GM19372 (cell line): Measurements from ENCODE around the gene CLCNKB.

Experiments used
- ATAC-seq: cut with Tn5 transposase; IDR thresholded peaks from one replicate; pipeline ENCODE4 v1.9.1; 2021; ENCODE audit warnings: mild to moderate bottlenecking, low read depth, moderate library complexity; ENCODE audit not compliant: unreplicated experiment

Gene CLCNKB

GRCh38 chr1:16072616-16073484 lies 29.3 kb downstream of the CLCNKB start:
- ATAC-seq = no peak

- no peak for ATAC-seq
Observed at GRCh38 chr1:16073490-16074119, 30.0 kb downstream of the CLCNKB start, which contains the start of gene FAM131C. FAM131C (minus strand) TSS chr1:16073651; CDS start chr1:16073442, 209 bp downstream.

GRCh38 chr1:16074217-16074616 lies 30.6 kb downstream of the CLCNKB start:
- ATAC-seq = no peak

- no peak for ATAC-seq
Observed at GRCh38 chr1:16075337-16076030, 31.9 kb downstream of the CLCNKB start.

DNA sequence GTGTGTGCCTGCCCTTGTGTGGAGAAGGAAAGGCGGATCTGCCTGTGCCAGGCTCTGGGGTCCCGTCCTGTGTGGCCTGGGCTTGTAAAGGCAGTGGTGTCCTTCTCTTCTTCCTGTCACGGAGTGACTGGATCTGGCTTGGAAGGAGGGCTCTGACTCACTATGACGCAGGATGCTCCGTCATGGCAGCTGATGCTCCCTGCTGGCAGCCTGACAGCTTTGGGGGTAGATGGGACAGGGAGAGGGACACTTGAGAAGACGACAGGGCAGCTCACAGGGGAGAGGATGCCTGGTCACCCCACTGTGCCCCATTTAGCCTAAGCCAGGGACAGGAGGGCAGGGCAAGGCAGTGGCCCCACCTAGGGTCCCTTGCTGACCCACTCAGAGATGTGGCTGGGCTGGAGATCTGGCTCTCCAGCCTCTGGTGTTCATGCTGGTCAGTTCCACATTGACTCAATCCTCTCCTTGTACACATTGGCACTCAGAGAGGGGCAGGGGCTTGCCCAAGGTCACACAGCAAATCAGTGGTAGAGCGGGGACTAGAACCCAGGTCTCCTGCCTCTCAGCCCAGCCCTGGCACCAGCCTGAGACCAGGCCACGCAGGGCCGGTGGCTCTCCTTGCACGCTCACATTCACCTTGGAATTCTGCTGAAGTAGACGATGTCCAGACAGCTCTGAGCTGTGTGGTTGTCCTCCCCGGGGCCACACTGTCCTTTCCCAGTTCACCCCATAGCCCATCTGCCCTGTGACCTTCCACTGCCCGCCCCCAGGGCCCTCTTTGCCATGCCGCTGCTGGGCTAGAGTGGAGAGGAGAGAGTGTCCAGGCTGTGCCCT lies 32.7 kb downstream of the CLCNKB start:
- no peak for ATAC-seq

DNA sequence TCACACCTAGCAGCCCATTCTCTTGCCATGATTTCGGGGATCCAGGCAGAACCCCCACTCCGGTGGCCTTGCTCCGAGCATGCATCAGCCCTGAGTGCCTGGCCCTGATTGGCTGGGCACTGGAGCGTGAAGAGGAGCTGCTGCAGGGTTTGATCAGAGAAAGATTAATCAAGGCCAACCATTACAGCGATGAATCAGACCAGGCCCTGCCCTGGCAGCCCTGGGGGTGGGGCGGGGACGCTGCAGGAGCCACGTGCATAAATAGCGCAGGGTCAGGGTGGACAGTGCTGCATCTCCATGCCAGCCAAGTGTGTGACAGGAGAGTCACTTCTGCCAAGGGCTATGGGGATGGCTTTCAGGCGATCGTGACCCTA lies 33.3 kb downstream of the CLCNKB start:
- no peak for ATAC-seq

DNA sequence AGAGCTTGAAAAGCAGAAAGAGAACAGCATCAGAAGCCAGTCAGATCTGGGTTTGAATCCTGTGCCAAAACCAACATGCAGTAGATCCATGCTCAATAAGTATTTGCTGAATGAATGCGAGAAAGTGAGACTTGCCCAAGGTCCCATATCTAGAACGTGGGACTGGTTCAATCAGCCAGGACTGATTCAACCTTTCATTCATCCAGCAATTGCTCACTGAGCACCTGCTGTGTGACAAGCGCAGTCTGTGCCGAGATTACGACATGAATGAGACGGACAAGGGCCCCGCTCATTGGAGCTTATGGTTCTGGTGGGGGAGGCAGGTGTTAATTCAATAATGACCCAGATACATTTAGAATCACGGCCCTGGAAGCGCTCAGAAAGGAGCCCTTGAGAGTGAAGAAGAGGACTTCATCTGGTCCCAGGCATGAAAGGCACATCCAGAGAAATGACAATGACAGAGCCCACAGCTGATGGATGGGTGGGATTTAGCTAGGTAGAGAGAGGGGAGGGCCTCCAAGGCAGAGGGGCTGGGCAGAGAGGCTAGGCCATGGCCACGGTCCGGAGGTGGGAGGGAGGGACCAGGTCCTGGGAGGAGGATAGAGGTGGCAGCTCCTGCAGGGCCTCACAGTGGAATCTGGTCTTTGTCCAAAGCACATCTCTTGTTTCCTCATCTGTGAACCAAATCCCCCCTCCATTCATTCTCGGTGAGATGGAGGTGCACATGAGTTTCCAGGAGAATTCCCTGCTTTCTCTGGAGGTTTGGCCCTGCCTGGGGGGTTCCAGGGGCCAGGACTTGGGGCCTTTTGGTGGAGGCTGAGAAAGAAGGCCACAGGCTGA lies 34.0 kb downstream of the CLCNKB start:
- no peak for ATAC-seq

GRCh38 chr1:16078925-16079656 lies 35.5 kb downstream of the CLCNKB start:
- ATAC-seq = no peak

DNA sequence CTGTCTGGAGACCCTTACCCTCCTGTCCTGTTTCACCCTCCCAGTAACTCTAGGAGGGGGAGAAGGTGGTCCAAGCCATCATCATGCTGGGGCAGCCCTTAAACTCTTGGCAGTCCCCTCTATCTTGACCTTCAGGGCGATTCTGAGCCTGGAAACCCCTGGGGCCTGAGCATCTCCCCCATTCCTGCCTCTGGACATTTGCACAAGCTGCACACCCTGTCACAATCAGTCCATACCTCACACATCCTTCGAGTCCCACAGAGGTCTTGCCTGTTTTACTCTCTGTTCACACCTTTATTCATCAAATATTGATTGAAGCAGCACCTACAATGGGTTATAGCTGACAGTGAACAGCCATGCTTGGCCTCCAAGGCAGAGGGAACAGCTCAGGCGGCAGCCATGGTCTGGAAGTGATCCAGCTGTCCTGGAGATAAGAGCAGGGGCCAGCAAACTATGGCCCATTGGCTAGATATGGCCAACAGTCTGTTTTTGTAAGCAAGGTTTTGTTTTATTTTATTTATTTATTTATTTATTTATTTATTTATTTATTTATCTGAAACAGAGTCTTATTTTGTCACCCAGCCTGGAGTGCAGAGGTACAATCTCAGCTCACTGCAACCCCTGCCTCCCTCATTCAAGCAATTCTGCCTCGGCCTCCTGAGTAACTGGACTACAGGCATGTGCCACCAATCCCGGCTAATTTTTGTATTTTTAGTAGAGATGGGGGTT lies 37.0 kb downstream of the CLCNKB start:
- no peak for ATAC-seq

DNA sequence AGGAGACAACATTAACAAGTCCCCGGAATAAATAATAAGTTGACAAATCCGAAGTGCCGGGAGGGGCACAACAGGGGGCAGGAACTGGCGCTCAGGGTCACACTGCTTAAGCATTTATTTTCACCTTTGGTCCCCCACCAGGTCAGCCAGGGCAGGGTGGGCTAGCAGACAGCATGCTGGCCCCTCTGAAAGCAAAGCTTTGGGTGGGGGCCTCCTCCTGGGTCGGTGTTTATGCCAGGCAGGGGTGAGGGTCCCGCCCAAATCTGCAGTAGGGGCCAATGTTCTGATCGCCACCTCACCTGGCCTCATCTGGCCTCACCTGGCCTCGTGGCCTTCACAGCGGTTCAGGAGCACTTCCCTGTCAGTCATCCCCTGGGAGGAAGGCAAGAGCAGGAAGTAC lies 38.1 kb downstream of the CLCNKB start:
- ATAC-seq = no peak

- ATAC-seq = no peak
Observed at GRCh38 chr1:16082283-16083038, 38.9 kb downstream of the CLCNKB start.

DNA sequence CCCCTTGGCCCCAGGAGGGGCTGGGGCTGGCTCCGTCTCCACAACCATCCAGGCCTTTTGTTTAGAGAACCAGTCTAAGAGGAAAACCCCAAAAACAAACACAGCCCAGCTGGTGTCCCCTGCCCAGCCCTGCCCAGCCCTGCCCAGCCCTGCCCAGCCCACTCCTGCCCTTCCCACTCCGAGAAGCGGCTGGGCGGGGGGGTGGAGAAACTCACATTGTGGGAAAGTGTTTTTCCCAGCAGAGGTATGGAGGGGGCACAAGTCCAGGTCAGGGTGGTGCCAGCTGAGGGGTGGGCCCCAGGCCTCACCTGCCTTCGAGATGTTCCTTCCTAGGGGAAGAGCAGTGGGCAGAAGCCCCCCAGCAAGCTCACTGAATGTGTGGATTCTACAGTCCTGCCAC lies 39.9 kb downstream of the CLCNKB start:
- ATAC-seq = no peak

- no peak for ATAC-seq
Observed at GRCh38 chr1:16085522-16085921, 41.9 kb downstream of the CLCNKB start.

GRCh38 chr1:16087733-16088132 lies 44.2 kb downstream of the CLCNKB start:
- ATAC-seq = no peak

GRCh38 chr1:16088351-16088911 lies 44.8 kb downstream of the CLCNKB start:
- no peak for ATAC-seq

DNA sequence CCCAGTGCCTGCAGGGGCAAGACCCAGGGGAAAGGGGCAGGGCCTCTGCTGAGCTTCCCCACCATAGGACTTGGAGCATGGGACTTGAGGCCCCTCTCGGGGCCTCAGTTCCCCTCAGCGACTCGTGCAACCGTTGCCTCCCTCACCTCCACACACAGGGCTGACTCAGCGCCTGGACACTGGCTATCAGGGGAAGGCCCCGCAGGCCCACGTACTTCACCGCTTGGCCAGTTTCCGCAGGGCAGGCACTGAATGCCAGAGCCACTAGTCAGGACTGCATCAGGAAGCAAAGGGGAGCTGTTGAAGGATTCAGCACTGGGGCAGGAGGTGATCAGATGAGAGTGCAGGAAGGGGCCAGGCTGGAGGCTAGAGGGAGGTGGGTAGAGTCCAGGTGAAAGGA lies 45.4 kb downstream of the CLCNKB start:
- no peak for ATAC-seq

DNA sequence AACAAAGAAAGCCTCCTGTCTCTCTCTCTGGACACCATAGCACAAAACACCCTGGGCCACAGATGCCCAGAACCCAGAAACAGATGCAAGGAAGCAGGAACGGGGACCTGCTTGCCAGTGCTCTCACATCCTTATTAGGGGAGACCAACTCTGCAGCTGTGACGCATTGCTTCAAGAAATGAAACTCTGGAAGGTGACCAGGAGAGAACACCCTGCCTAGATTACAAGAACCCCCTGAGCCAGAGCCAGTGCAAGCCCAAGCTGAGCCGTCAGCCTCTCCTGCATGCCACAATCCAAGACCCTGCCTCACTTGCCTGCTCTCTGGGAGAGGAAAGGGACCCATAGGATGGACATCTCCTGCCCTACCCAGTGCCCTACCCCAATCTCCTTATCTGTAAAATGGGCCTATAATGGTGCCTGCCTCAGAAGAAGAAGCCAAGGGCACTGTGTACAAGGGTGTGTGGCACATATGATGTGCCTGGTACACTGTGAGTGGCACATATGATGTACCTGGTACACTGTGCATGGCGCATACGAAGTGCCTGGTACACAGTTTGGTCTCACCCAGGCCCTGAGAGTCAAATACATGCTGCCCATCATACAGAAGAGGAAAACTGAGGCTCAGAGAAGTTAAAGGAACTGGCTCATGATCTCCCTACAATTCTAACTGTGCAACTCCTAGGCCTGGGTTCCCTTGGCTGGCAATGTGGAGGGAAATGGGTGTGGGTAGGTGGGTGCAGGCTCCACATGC lies 46.7 kb downstream of the CLCNKB start:
- ATAC-seq = no peak
